ENCODE measurements around the gene PTGDR2.
"Not testable (repeated sequence)": the region's sequence is repeated elsewhere in the genome, so short reads cannot be mapped to it uniquely, and the experiment has no call there.

Gene PTGDR2

GRCh38 chr11:60834742-60835533 lies 20.8 kb downstream of the PTGDR2 start:
- peak overlapping the region; percentile 75 for H3K27ac ChIP-seq
- TF ChIP-seq ZFX (IDR thresholded peaks at IDR 0.05) (no peak), CTCF (conservative IDR thresholded peaks at IDR 0.05) (no peak)

GRCh38 chr11:60831501-60832079 lies 24.2 kb downstream of the PTGDR2 start:
- H3K27ac ChIP-seq: no peak overlapping the region

GRCh38 chr11:60831143-60831500 lies 24.6 kb downstream of the PTGDR2 start:
- no peak overlapping the region for H3K27ac ChIP-seq
- TF ChIP-seq CTCF (conservative IDR thresholded peaks at IDR 0.05) (peak; percentile 97), ZFX (IDR thresholded peaks at IDR 0.05) (no peak)

More at GRCh38 chr11:60831501-60832079, 24.2 kb downstream of the PTGDR2 start:
- no peak for TF ChIP-seq CTCF (conservative IDR thresholded peaks at IDR 0.05)
- no peak for TF ChIP-seq ZFX (IDR thresholded peaks at IDR 0.05)

- TF ChIP-seq ZFX (IDR thresholded peaks at IDR 0.05) (no peak), CTCF (conservative IDR thresholded peaks at IDR 0.05) (no peak)
- H3K27ac ChIP-seq: no peak overlapping the region
These were observed 25.1 kb downstream of the PTGDR2 start for GRCh38 chr11:60830478-60831142.

- no peak for TF ChIP-seq ZFX (IDR thresholded peaks at IDR 0.05)
- no peak for TF ChIP-seq CTCF (conservative IDR thresholded peaks at IDR 0.05)
- H3K27ac ChIP-seq: no peak overlapping the region
These were observed 30.0 kb downstream of the PTGDR2 start for GRCh38 chr11:60825790-60826189.

GRCh38 chr11:60825118-60825517 lies 30.6 kb downstream of the PTGDR2 start:
- no peak overlapping the region for H3K27ac ChIP-seq
- TF ChIP-seq ZFX (IDR thresholded peaks at IDR 0.05) (no peak), CTCF (conservative IDR thresholded peaks at IDR 0.05) (no peak)

GRCh38 chr11:60823745-60824306 lies 31.9 kb downstream of the PTGDR2 start:
- not testable (repeated sequence) for H3K27ac ChIP-seq

Measured in C4-2B (cell line).